ENCODE results near the gene RNF186.
"Not testable (repeated sequence)": the region's sequence is repeated elsewhere in the genome, so short reads cannot be mapped to it uniquely, and the experiment has no call there.

The RNF186 gene

GRCh38 chr1:19814681-19815503 lies at the start of gene RNF186:
TSS of gene RNF186 (minus strand) at chr1:19815283. CDS start at chr1:19815101, 182 bp downstream.
- no peak for DNase-seq

GRCh38 chr1:19864570-19865160 lies 49.6 kb upstream of the RNF186 start:
- no peak for DNase-seq

GRCh38 chr1:19862944-19863343 lies 47.9 kb upstream of the RNF186 start:
- no peak for DNase-seq

GRCh38 chr1:19861842-19862530 lies 46.9 kb upstream of the RNF186 start:
- no peak for DNase-seq

GRCh38 chr1:19861034-19861433 lies 46.0 kb upstream of the RNF186 start:
- no peak for DNase-seq

- DNase-seq = no peak
Measured at GRCh38 chr1:19860418-19860817, 45.3 kb upstream of the RNF186 start.

- no peak for DNase-seq
Measured at GRCh38 chr1:19859876-19860275, 44.8 kb upstream of the RNF186 start.

GRCh38 chr1:19858893-19859292 lies 43.8 kb upstream of the RNF186 start:
- DNase-seq = no peak

- DNase-seq = no peak
Measured at GRCh38 chr1:19854866-19855265, 39.8 kb upstream of the RNF186 start.

GRCh38 chr1:19852036-19852435 lies 37.0 kb upstream of the RNF186 start:
- no peak for DNase-seq

- DNase-seq = no peak
Measured at GRCh38 chr1:19850214-19850613, 35.1 kb upstream of the RNF186 start.

- not testable (repeated sequence) for DNase-seq
Measured at GRCh38 chr1:19849307-19849706, 34.2 kb upstream of the RNF186 start.

GRCh38 chr1:19847334-19847733 lies 32.3 kb upstream of the RNF186 start:
- not testable (repeated sequence) for DNase-seq

GRCh38 chr1:19846338-19846737 lies 31.3 kb upstream of the RNF186 start:
- DNase-seq = no peak

- no peak for DNase-seq
Measured at GRCh38 chr1:19845555-19845954, 30.5 kb upstream of the RNF186 start.

GRCh38 chr1:19844731-19845495 lies 29.8 kb upstream of the RNF186 start:
- no peak for DNase-seq

- no peak for DNase-seq
Measured at GRCh38 chr1:19840228-19840627, 25.1 kb upstream of the RNF186 start.

- DNase-seq = no peak
Measured at GRCh38 chr1:19837866-19838265, 22.8 kb upstream of the RNF186 start.

GRCh38 chr1:19835578-19835977 lies 20.5 kb upstream of the RNF186 start:
- DNase-seq = no peak

GRCh38 chr1:19831441-19831840 lies 16.4 kb upstream of the RNF186 start:
- DNase-seq = no peak

GRCh38 chr1:19828546-19828945 lies 13.5 kb upstream of the RNF186 start:
- DNase-seq = no peak

- DNase-seq = no peak
Measured at GRCh38 chr1:19825298-19825697, 10.2 kb upstream of the RNF186 start.

GRCh38 chr1:19824541-19824940 lies 9.5 kb upstream of the RNF186 start:
- no peak for DNase-seq
